Measurements from ENCODE around the gene ABHD1. TPM values are rescaled to one million over a fixed set of nuclear protein-coding genes. Genes with fewer than 3 reads are reported as not detected.
"Not testable (repeated sequence)": the region's sequence is repeated elsewhere in the genome, so short reads cannot be mapped to it uniquely, and the experiment has no call there.

ABHD1 gene
- total and polyA plus RNA-seq, 2 donors from 2014 or later: 0.69 to 2.9 TPM

DNA sequence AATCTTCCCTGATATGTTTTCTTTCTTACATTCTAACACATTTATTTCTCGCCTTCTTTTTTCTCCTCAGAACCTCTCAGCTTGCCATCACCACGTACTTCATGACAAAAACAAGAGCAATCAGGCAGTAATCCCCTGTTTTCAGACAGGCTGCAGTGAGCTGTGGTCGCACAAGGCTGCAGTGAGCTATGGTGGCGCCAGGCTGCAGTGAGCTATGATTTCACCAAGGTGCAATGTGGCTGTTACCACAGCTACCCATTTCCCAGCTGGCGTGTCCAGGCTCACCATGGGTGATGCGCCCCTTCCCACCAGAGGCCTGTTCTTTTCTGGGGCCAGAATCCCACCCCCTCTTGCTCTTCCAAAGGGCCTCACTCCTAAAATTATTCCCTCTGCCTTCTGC lies 51.0 kb downstream of the ABHD1 start:
- TF ChIP-seq, protein P1, sequence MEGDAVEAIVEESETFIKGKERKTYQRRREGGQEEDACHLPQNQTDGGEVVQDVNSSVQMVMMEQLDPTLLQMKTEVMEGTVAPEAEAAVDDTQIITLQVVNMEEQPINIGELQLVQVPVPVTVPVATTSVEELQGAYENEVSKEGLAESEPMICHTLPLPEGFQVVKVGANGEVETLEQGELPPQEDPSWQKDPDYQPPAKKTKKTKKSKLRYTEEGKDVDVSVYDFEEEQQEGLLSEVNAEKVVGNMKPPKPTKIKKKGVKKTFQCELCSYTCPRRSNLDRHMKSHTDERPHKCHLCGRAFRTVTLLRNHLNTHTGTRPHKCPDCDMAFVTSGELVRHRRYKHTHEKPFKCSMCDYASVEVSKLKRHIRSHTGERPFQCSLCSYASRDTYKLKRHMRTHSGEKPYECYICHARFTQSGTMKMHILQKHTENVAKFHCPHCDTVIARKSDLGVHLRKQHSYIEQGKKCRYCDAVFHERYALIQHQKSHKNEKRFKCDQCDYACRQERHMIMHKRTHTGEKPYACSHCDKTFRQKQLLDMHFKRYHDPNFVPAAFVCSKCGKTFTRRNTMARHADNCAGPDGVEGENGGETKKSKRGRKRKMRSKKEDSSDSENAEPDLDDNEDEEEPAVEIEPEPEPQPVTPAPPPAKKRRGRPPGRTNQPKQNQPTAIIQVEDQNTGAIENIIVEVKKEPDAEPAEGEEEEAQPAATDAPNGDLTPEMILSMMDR (IDR thresholded peaks at IDR 0.05; ENCODE audit: borderline replicate concordance, extremely low read depth, insufficient read depth): no peak
- intact Hi-C loops (cut with DNase I): no loop called here
- no peak overlapping the region for H3K4me3 ChIP-seq (ENCODE audit: low read length in 3 of 3)
- no peaks in the 10 kb centered on the region for H3K4me1 ChIP-seq (ENCODE audit: control insufficient read depth in 2 of 3, insufficient read depth in 2 of 3, low read depth in 1 of 3, low read length in 3 of 3)
- no peaks in the 10 kb centered on the region for H3K27me3 ChIP-seq (ENCODE audit: control insufficient read depth, insufficient read depth, low read length)
- H3K9ac ChIP-seq (ENCODE audit: low read length in 3 of 3): no peak overlapping the region
- no peak overlapping the region for H3K27ac ChIP-seq (ENCODE audit: low read depth in 2 of 2, low read length in 2 of 2)
- no peaks in the 10 kb centered on the region for H3K36me3 ChIP-seq (ENCODE audit: control insufficient read depth in 2 of 3, insufficient read depth in 3 of 3, low read length in 3 of 3)
- no peaks in the 10 kb centered on the region for H3K9me3 ChIP-seq (ENCODE audit: control insufficient read depth in 2 of 3, insufficient read depth in 1 of 3, low read length in 3 of 3)
- DNase-seq (no peak), FAIRE-seq (no peak)

DNA sequence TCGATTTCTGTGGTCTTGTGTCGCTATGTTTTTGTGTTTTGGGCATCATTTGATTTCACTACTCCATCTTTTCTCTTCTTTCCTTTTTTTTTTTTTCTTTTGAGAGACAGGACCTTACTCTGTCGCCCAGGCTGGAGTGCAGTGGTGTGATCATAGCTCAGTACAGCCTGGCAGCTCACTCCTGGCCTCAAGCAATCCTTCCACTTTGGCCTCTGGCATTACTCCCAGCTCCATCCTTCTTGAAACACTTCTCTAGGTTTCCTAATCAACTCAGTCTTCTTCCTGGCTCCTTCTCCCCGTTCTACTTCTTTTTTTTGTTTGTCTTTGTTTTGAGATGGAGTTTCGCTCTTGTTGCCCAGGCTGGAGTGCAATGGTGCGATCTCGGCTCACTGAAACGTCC lies 51.7 kb downstream of the ABHD1 start:
- Histone ChIP-seq H3K4me1 (ENCODE audit: control insufficient read depth in 2 of 3, insufficient read depth in 2 of 3, low read depth in 1 of 3, low read length in 3 of 3) (no peaks in the 10 kb centered on the region), H3K9me3 (ENCODE audit: control insufficient read depth in 2 of 3, insufficient read depth in 1 of 3, low read length in 3 of 3) (no peaks in the 10 kb centered on the region), H3K27ac (ENCODE audit: low read depth in 2 of 2, low read length in 2 of 2) (no peak overlapping the region), H3K36me3 (ENCODE audit: control insufficient read depth in 2 of 3, insufficient read depth in 3 of 3, low read length in 3 of 3) (no peaks in the 10 kb centered on the region), H3K9ac (ENCODE audit: low read length in 3 of 3) (no peak overlapping the region), H3K4me3 (ENCODE audit: low read length in 3 of 3) (no peak overlapping the region), H3K27me3 (ENCODE audit: control insufficient read depth, insufficient read depth, low read length) (no peaks in the 10 kb centered on the region)
- intact Hi-C loops (cut with DNase I): no loop called here
- TF ChIP-seq, protein P1 (IDR thresholded peaks at IDR 0.05; ENCODE audit: borderline replicate concordance, extremely low read depth, insufficient read depth): no peak
- FAIRE-seq (no peak), DNase-seq (no peak)

DNA sequence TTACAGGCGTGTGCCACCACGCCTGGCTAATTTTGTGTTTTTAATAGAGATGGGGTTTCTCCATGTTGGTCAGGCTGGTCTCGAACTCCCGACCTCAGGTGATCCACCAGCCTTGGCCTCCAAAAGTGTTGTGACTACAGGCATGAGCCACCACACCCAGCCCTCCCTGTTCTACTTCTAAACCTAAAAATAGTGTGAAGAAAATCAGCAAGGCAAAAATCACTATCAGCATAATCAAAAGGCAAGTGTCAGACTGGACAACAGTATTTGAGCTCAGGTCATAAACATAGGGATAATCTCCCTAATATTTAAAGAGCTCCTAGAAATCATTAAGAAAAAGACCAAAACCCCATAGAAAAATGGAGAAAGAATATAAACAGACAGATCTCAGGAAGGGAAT lies 52.2 kb downstream of the ABHD1 start:
- H3K9ac ChIP-seq (ENCODE audit: low read length in 3 of 3); intact Hi-C loops (cut with DNase I); H3K36me3 ChIP-seq (ENCODE audit: control insufficient read depth in 2 of 3, insufficient read depth in 3 of 3, low read length in 3 of 3); H3K9me3 ChIP-seq (ENCODE audit: control insufficient read depth in 2 of 3, insufficient read depth in 1 of 3, low read length in 3 of 3); H3K27me3 ChIP-seq (ENCODE audit: control insufficient read depth, insufficient read depth, low read length); H3K27ac ChIP-seq (ENCODE audit: low read depth in 2 of 2, low read length in 2 of 2); H3K4me3 ChIP-seq (ENCODE audit: low read length in 3 of 3); DNase-seq; FAIRE-seq; H3K4me1 ChIP-seq (ENCODE audit: control insufficient read depth in 2 of 3, insufficient read depth in 2 of 3, low read depth in 1 of 3, low read length in 3 of 3): not testable (repeated sequence)

DNA sequence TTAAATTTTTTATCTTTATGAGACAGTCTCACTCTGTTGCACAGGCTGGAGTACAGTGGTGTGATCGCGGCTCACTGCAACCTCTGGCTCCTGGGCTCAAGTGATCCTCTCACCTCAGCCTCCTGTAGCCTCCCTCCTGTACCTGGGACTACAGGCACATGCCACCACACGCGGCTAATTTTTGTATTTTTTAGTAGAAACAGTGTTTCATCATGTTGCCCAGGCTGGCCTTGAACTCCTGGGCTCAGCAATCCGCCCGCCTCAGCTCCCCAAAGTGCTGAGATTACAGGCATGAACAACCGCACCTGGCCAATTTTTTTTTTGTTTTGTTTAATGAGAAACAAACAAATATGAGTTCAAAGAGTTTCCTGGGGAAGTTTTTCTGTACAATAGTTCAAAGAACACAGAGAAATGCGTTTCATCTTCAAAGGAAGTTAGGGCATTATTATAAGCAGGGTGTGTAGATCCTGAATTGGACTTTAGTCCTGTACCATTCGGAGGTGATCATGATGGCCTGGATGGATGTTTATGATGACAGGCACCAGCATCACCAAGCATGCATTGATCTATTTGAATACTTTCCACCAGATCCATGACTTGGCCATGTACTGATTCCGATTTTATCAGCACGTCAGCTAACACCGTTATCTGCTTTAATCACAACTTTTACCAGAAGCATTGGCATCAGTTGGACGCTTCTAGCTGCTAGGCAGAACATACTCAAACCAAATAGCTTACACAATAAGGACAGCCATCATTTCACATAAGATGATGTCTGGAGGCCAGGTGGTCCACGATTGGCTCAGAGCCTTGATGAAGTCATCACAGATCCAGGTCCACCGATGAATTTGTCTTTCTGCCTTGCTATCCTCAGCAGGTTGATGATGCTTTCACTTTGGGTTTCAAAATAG lies 54.1 kb downstream of the ABHD1 start:
- TF ChIP-seq, protein P1 (IDR thresholded peaks at IDR 0.05; ENCODE audit: borderline replicate concordance, extremely low read depth, insufficient read depth): no peak
- Histone ChIP-seq H3K27me3 (ENCODE audit: control insufficient read depth, insufficient read depth, low read length) (no peaks in the 10 kb centered on the region), H3K9ac (ENCODE audit: low read length in 3 of 3) (no peak overlapping the region), H3K4me3 (ENCODE audit: low read length in 3 of 3) (no peak overlapping the region), H3K27ac (ENCODE audit: low read depth in 2 of 2, low read length in 2 of 2) (no peak overlapping the region), H3K36me3 (ENCODE audit: control insufficient read depth in 2 of 3, insufficient read depth in 3 of 3, low read length in 3 of 3) (no peaks in the 10 kb centered on the region), H3K4me1 (ENCODE audit: control insufficient read depth in 2 of 3, insufficient read depth in 2 of 3, low read depth in 1 of 3, low read length in 3 of 3) (no peaks in the 10 kb centered on the region), H3K9me3 (ENCODE audit: control insufficient read depth in 2 of 3, insufficient read depth in 1 of 3, low read length in 3 of 3) (no peaks in the 10 kb centered on the region)
- FAIRE-seq (no peak), DNase-seq (no peak)
- intact Hi-C loops (cut with DNase I): no loop called here

All from kidney (tissue), 14 donors.